Gastrocnemius medialis (tissue), 4 donors: ENCODE results near the gene PRDM15.
A peak's percentile ranks its signal among the peaks of the same experiment; 100 is the strongest.

Experiments used
- POLR2A ChIP-seq, 2 donors: fragments of 450-650 bp; IDR thresholded peaks; one replicate each; pipeline ENCODE4 v1.6.1; 2017; ENCODE audit warnings: antibody characterized with exemption in 2 of 2, mild to moderate bottlenecking in 2 of 2, moderate library complexity in 2 of 2
- TF ChIP-seq, protein P1 (sequence below), 5 experiments: fragments of 450-650 bp in 3 of 5; fragments of 200-600 bp in 2 of 5; sonication (generic) in 2 of 5; IDR thresholded peaks in 4 of 5; conservative IDR thresholded peaks in 1 of 5; 1 replicate in 4 of 5; 2 replicates in 1 of 5; pipeline ENCODE4 v1.5.1; 2016 to 2019; ENCODE audit warnings: antibody characterized with exemption in 5 of 5, mild to moderate bottlenecking in 3 of 5, moderate library complexity in 3 of 5

DNA sequence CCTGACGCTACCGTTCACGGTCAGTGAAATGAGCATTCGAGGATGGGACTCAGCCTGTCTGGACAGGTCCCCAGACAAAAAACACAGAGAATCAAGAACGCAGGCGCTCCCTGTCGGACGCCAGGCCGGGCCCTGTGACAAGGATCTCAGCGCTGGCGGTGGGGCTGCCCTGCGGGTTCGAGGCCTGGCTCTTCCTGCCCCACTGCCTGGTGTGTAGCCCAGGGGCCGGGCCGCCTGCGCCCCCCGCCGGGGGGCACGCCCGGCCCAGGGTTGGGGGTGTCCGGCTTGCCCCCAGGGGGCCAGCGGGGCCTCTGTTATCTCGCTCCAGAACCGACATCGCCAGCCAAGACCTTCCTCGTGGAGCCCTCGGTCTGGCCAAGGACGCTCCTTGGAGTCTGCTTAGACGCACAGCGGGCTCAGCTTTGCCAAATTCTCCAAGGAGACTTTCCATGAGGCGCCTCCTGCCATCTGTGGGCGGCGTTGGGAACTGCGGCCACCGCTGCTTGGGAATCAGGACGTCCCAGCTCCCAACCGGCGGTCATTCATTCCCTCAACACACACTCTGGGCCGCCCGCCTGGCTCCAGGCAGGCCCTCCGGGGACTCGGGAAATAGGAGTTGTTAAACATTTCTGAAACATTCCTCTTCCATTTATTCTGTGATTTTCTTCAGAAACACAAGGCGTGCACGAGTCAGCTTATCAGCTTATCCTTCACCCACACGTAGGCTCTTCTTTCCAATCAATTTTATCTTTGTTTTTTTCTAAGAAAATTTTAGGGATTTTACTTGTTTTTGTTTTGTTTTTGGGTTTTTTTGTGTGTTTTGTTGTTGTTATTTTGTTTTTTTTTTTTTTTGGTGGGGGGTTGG is 101.0 kb downstream of the PRDM15 start:
- TF ChIP-seq, protein P1, sequence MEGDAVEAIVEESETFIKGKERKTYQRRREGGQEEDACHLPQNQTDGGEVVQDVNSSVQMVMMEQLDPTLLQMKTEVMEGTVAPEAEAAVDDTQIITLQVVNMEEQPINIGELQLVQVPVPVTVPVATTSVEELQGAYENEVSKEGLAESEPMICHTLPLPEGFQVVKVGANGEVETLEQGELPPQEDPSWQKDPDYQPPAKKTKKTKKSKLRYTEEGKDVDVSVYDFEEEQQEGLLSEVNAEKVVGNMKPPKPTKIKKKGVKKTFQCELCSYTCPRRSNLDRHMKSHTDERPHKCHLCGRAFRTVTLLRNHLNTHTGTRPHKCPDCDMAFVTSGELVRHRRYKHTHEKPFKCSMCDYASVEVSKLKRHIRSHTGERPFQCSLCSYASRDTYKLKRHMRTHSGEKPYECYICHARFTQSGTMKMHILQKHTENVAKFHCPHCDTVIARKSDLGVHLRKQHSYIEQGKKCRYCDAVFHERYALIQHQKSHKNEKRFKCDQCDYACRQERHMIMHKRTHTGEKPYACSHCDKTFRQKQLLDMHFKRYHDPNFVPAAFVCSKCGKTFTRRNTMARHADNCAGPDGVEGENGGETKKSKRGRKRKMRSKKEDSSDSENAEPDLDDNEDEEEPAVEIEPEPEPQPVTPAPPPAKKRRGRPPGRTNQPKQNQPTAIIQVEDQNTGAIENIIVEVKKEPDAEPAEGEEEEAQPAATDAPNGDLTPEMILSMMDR (IDR thresholded peaks at IDR 0.05 in 4 of 5, conservative IDR thresholded peaks at IDR 0.05 in 1 of 5), result peak; percentile 61 to 89 (median 79)
- no peak for TF ChIP-seq POLR2A (IDR thresholded peaks at IDR 0.05)
